Measurements from ENCODE around the gene GAR1. TPM values are rescaled to one million over a fixed set of nuclear protein-coding genes. Genes with fewer than 3 reads are reported as not detected.

GAR1 gene
- polyA plus RNA-seq, 2 of the 4 experiments (the other 2 are of a cell fraction) = 44.1 to 69.6 TPM

DNA sequence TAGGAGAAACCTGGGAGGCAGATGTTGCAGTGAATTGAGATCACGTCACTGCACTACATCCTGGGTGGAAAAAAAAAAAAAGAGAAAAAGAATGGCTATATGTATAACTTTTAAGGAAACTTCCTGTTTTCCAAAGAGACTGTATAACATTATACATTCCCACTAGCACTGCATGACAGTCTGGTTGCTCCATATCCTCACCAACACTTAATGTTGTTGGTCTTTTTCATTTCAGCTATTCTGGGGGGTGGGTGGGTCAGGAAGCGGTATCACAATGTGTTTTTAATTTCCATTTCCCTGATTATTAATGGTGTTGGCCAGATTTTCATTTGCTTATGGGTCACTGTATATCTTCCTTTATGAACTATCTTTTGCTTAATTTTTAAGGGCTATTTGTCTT is 45.7 kb downstream of the GAR1 start:
- Histone ChIP-seq H3K9me3 (no peaks in the 10 kb centered on the region), H3K4me1 (no peaks in the 10 kb centered on the region), H3K4me3 (no peak overlapping the region), H3K27ac (no peak overlapping the region), H3K4me2 (no peak overlapping the region)
- no peak for FAIRE-seq
- CTCF ChIA-PET = no interaction called here
- no peak for TF ChIP-seq CBX8 (IDR thresholded peaks at IDR 0.05)
- no peak for TF ChIP-seq SMC3 (IDR thresholded peaks at IDR 0.05)
- no peak for TF ChIP-seq ZC3H11A (IDR thresholded peaks at IDR 0.05)
- no peak for TF ChIP-seq HOXB5 (CRISPR knock-in tag; IDR thresholded peaks at IDR 0.05)
- no peak for TF ChIP-seq ELK1 (IDR thresholded peaks at IDR 0.05; ENCODE audit: low read depth, low read length)
- no peak for TF ChIP-seq RFX5 (IDR thresholded peaks at IDR 0.05)
- TF ChIP-seq HOXB13 (CRISPR knock-in tag; IDR thresholded peaks at IDR 0.05; ENCODE audit: low read depth) = no peak
- no peak for TF ChIP-seq NFE2L2 (conservative IDR thresholded peaks at IDR 0.05; ENCODE audit: low read length)
- TF ChIP-seq, protein P1, sequence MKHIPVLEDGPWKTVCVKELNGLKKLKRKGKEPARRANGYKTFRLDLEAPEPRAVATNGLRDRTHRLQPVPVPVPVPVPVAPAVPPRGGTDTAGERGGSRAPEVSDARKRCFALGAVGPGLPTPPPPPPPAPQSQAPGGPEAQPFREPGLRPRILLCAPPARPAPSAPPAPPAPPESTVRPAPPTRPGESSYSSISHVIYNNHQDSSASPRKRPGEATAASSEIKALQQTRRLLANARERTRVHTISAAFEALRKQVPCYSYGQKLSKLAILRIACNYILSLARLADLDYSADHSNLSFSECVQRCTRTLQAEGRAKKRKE (CRISPR knock-in tag; IDR thresholded peaks at IDR 0.05; ENCODE audit: low read depth) = no peak
- no peak for TF ChIP-seq NPAS2 (CRISPR knock-in tag; IDR thresholded peaks at IDR 0.05; ENCODE audit: borderline replicate concordance)
- no peak for TF ChIP-seq BHLHE40 (IDR thresholded peaks at IDR 0.05; ENCODE audit: low read depth, low read length)
- no peak for TF ChIP-seq NR3C1 (IDR thresholded peaks at IDR 0.05)
- no peak for TF ChIP-seq FOSL2 (IDR thresholded peaks at IDR 0.05)
- no peak for TF ChIP-seq FOSL2 (CRISPR knock-in tag; IDR thresholded peaks at IDR 0.05)
- 13% methylated on average over 2 of the region's 2 CpGs for WGBS (ENCODE audit: missing lambda C conversion rate)
- no peak for ATAC-seq
- POLR2A ChIA-PET = no interaction called here
- DNase-seq (ENCODE audit: low read depth in 1 of 2, low spot score in 1 of 2) = no peak

GRCh38 chr4:109861916-109862511 is 46.5 kb downstream of the GAR1 start:
- H3K4me2 ChIP-seq = no peak overlapping the region
- CTCF ChIA-PET = no interaction called here
- no peak overlapping the region for H3K4me3 ChIP-seq
- FAIRE-seq = no peak
- no peak for TF ChIP-seq FOSL2 (IDR thresholded peaks at IDR 0.05)
- no peak for TF ChIP-seq FOSL2 (CRISPR knock-in tag; IDR thresholded peaks at IDR 0.05)
- no peaks in the 10 kb centered on the region for H3K4me1 ChIP-seq
- POLR2A ChIA-PET = no interaction called here
- WGBS (ENCODE audit: missing lambda C conversion rate) = 45% methylated on average over 3 of the region's 3 CpGs
- no peak for DNase-seq (ENCODE audit: low read depth in 1 of 2, low spot score in 1 of 2)
- no peak for ATAC-seq
- H3K9me3 ChIP-seq = no peaks in the 10 kb centered on the region
- H3K27ac ChIP-seq = no peak overlapping the region

DNA sequence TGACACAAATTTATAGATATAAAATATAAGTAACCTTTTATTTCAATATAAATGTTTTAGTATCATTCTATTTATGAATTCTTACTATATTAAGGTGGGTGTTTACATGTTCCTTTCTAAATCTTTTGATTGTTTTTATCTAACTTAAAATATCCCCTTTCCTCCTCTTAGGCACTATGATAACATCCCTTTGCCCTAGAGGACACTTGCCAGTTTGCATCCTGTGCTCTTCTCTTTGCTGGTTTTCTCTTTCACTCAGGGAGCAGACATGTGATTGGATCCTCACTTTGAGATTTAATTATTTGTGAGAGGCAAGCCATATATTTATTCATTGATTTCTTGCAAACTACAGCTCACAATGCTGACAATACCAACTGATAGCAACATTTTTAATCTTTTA is 48.6 kb downstream of the GAR1 start:
- POLR2A ChIA-PET = no interaction called here

More for the DNA sequence above, 48.6 kb downstream of the GAR1 start:
- CTCF ChIA-PET = interaction anchor here (0.6 kb wide), 1 partner anchor 143 kb away, joined by 3 read pairs; no protein-coding TSS in a partner anchor
- H3K4me3 ChIP-seq = no peak overlapping the region
- H3K4me1 ChIP-seq = no peaks in the 10 kb centered on the region
- TF ChIP-seq HMGXB4 (CRISPR knock-in tag; IDR thresholded peaks at IDR 0.05; ENCODE audit: borderline replicate concordance) (no peak), MAZ (IDR thresholded peaks at IDR 0.05; ENCODE audit: borderline replicate concordance, low read depth, low read length) (no peak), EP300 (IDR thresholded peaks at IDR 0.05) (no peak), MAFK (IDR thresholded peaks at IDR 0.05; ENCODE audit: partially characterized antibody) (no peak), POLR2AphosphoS2 (conservative IDR thresholded peaks at IDR 0.05; ENCODE audit: low read length) (no peak), CBX8 (IDR thresholded peaks at IDR 0.05) (no peak), HDAC2 (IDR thresholded peaks at IDR 0.05) (no peak), ESRRA (IDR thresholded peaks at IDR 0.05; ENCODE audit: borderline replicate concordance, low read length) (no peak), HES2 (IDR thresholded peaks at IDR 0.05) (no peak), ZFP36 (IDR thresholded peaks at IDR 0.05; ENCODE audit: borderline replicate concordance, partially characterized antibody) (no peak), FOSL2 (IDR thresholded peaks at IDR 0.05) (no peak), FOSL2 (CRISPR knock-in tag; IDR thresholded peaks at IDR 0.05) (no peak), KDM5A (IDR thresholded peaks at IDR 0.05) (no peak), TP53 (CRISPR knock-in tag; IDR thresholded peaks at IDR 0.05) (no peak), ZNF302 (CRISPR knock-in tag; IDR thresholded peaks at IDR 0.05) (no peak), RARB (CRISPR knock-in tag; IDR thresholded peaks at IDR 0.05) (no peak), JUNB (IDR thresholded peaks at IDR 0.05) (no peak), HOXA7 (CRISPR knock-in tag; IDR thresholded peaks at IDR 0.05) (no peak), PHF8 (IDR thresholded peaks at IDR 0.05; ENCODE audit: borderline replicate concordance, low read depth) (no peak)
- TF ChIP-seq, protein P1 (CRISPR knock-in tag; IDR thresholded peaks at IDR 0.05; ENCODE audit: low read depth) = no peak
- TF ChIP-seq, protein P2, sequence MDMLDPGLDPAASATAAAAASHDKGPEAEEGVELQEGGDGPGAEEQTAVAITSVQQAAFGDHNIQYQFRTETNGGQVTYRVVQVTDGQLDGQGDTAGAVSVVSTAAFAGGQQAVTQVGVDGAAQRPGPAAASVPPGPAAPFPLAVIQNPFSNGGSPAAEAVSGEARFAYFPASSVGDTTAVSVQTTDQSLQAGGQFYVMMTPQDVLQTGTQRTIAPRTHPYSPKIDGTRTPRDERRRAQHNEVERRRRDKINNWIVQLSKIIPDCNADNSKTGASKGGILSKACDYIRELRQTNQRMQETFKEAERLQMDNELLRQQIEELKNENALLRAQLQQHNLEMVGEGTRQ (IDR thresholded peaks at IDR 0.05) = no peak
- DNase-seq (ENCODE audit: low read depth in 1 of 2, low spot score in 1 of 2) = no peak
- H3K27ac ChIP-seq = no peak overlapping the region
- ATAC-seq = no peak
- no peak for FAIRE-seq
- H3K9me3 ChIP-seq = no peaks in the 10 kb centered on the region
- H3K4me2 ChIP-seq = no peak overlapping the region

Data from A549 (cell line).